Upper lobe of right lung (tissue), 1 donor: ENCODE data around the gene SDCCAG8. TPM values are rescaled to one million over a fixed set of nuclear protein-coding genes. Genes with fewer than 3 reads are reported as not detected.

Experiments
- microRNA-seq: library from miRNA; unstranded; fragments of <30 nt; microRNA quantifications from one replicate; pipeline ENCODE4 v1.2.0, GENCODE V29; 2020; ENCODE audit warnings: borderline microRNAs expressed
- total RNA-seq: library from RNA; stranded (reverse); fragmentation: NEBNext Ultra II Directional; extraction: Animal tissue kit (Norgen Biotek cat#: 25700); gene quantifications from one replicate; pipeline ENCODE4 v1.2.1, GENCODE V29; 2021
- donor health status: DM: no; HTN: yes; CAD: no; lungs with severe emphysema.

SDCCAG8 gene
- total RNA-seq, 1 donor from 2014 or later = 71.9 TPM

Small RNA genes lying within 50 kb of the gene (microRNA-seq; reads per million reads assigned to microRNA genes)
- 1.3 reads per million for gene MIR4677

Other genes with a start within 250 kb of the SDCCAG8 start
- 86.5 TPM for gene CEP170, start 760 bp upstream of the SDCCAG8 start, total RNA-seq